NCI-H1436 (cell line): ENCODE results near the gene JPT1.
"Not testable (repeated sequence)": the region's sequence is repeated elsewhere in the genome, so short reads cannot be mapped to it uniquely, and the experiment has no call there.

ENCODE experiments used
- DNase-seq: peaks from one replicate; lab custom pipeline; 2025; lab: John Stamatoyannopoulos, UW

The JPT1 gene

DNA sequence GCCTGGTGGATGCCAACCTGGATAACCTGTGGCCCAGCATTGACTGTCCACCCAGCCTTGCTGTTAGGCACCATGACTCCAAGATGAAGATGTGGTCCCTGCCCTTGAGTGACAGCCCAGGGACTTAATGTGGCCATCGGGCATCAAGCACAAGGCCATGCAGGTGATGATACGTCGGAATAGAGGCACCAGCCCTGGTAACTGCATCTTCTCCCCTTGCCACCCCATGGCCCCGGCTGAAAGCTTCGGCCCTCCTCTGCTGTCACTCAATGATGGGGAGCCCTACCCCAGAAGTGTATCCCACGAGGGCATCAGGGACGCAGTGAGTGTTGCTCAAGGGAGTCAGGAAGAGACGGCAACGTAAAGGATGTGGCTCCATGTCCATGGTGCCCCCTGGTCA lies 24.7 kb downstream of the JPT1 start:
- no peak for DNase-seq

DNA sequence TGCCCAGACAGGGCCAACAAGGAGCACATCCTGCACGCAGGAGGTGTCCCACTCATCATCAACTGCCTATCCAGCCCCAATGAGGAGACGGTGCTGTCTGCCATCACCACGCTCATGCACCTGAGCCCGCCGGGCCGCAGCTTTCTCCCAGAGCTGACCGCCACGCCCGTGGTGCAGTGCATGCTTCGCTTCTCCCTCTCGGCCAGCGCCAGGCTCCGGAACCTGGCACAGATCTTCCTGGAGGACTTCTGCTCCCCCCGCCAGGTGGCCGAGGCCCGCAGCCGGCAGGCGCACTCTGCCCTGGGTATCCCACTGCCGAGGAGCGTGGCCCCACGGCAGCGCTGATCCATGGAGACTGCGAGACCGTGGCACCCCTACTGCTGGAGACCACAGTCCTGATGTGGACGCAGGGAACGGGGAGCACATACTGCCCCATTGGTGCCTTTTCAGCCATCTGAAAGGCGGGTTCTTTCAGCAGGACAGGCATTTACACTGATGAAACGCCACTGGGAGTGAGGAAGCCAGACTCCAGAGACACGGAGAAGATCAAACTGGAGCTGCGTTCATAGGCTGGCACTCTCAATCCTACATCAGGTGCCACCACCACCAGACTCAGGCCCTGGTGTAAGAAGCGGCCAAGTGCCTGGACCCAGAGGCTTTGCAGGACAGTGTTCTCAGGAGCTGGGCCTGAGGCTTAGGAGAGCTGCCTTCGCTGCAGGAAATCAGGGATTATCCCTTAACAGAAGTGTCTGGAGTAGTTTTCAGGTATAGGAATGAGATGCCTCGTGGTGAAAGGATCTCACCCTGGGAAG lies 25.4 kb downstream of the JPT1 start:
- DNase-seq = no peak

DNA sequence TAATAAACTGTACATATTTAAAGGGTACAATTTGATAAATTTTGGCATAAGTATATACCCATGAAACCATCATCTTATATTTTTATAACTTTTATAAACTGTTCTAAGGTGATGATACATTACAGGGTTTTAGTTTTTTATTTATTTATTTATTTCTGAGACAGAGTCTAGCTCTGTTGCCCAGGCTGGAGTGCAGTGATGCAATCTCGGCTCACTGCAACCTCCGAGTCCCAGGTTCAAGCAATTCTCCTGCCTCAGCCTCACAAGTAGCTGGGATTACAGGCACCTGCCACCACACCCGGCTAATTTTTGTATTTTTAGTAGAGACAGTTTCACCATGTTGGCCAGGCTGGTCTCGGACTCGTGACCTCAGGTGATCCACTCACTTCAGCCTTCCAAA lies 26.4 kb downstream of the JPT1 start:
- not testable (repeated sequence) for DNase-seq

DNA sequence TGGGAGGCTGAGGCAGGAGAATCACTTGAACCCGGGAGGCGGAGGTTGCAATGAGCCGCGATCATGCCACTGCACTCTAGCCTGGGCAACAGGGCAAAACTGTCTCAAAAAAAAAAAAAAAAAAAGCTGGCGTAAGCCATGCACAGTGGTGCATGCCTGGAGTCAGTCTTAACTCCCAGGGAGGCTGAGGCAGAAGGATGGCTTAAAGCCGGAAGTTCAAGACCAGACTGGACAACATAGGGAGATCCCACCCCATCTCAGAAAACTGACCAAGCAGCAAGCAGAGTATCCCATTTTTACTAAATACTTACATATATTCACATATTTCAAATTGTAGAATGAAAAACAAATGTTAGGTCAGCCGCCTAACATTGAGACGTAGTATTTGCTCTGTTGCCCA lies 27.4 kb downstream of the JPT1 start:
- DNase-seq = no peak

DNA sequence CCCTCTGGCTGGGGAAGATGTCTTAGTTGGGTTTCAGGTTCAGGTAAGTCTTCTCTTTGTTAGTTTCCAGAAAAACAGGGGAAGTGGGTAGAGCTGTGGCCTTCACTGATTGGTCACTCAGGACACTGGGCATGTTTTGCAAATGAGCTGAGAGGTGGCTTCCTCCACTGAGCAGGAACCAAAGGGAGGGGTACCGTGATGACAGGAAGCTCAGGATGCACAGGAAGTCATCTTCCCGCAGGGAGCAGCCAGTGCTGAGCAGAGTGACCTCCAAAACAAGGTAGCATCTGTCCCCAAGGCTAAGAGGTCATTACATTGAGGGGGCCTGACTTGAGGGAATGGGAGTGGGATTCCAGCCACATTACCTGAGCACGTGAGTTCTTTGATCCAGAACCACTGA lies 28.3 kb downstream of the JPT1 start:
- DNase-seq = no peak

DNA sequence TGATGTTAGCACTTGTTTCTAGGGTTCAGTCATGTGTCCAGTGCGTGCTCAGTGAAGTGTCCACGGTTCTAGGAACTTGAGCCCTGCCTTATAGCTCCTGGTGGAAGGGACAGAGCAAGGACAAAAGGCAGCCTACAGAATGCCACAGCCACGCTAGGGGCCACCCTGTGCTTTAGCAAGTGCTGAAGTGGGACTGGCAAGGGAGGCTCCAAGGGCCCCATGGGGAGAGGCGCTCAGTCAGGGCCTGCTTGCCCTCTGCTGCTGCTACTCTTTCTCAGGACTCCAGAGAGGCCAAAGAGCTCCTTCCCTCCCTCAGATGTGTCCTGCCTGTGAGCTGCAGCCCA lies 29.5 kb downstream of the JPT1 start:
- DNase-seq = no peak

DNA sequence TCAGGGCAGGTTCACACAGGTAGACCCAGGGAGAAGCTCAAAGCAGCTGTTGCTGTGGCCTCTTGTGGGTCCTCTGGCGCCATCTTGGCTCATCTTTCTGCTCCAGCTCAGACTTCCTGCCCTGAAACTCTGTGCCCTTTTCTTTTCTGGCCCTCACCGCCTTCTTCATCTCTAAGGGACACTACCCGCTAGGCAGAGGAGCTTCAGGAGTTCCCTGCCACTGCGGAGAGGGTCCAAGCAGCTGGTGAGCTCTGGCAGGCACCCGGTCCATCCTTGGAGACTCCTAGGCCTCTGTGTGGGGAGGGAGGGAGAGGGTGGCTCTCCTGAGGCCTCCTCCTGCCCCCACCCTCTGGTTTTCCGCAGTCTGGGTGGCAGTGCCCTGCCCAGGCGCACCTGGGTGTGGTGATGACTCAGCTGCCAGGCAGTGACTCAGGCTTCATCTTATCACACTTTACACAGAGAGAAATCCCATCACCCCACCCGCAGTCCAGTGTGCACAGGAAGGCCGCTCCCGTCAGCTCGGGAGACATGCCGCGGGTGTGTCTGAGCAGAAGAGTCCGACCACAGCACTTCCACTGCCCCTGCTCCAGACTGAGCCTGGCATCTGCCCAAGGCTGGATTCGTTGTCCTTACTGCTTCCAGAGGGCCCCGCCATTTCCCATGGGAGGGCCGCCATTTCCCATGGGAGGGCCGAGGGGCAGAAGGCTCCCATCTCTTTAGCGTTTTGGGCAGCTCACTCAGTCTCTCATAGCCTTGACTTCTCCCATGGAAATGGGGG lies 30.1 kb downstream of the JPT1 start:
- DNase-seq = peak; percentile 60

DNA sequence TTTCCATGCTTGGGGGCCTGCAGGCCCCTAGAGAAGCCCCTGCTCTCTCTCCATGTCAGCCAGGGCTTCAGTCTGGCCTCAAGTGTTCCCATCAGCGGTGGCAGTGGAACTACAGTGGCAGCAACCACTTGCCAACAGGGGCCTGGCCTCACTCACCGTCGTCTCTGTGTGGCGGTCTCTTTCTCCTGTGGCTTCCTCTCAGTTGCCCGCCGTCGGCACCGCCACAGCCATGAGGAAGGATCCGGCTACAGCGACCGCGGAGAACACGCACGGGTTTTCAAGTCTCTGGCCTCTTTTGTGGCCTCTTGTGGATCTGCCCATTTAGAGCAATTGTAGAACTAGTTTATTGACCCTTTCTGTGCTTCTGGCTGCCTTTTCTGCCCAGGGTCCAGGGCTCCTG lies 36.0 kb downstream of the JPT1 start:
- no peak for DNase-seq

DNA sequence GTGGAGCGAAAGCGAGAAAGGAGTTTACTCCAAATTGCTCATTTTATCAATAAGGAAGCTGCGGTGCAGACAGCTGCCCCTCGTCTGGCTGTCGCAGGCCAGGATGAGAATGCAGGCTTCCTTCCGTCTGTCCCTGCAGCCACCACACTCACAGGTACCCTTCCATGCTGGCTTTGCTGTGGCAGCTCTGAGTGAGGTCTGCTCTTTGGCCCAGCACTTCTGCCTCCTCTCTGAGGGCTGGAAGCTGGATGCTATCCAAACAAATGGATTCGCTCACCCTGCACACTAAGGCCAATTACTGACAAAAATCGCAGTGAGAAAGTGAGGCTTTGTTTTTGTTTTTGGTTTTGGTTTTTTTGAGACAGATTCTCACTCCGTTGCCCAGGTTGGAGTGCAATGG lies 37.6 kb downstream of the JPT1 start:
- no peak for DNase-seq

DNA sequence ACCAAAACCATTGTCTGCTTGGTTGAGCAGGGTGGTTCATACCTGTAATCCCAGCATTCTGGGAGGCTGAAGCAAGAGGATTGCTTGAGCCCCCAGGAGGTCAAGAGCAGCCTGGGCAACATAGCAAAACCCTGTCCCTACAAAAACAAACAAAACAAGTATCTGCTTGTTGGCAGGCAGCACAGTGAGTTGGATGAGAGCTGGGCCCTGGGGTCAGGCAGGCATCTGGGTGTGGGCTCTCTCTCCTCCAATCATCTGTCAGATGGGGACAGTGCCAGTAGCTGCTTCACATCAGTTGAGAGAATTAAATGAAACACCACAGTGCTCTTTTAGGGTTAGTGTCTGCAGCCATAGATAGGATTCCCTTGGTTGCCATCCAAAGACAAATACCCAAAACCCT lies 38.8 kb downstream of the JPT1 start:
- no peak for DNase-seq

DNA sequence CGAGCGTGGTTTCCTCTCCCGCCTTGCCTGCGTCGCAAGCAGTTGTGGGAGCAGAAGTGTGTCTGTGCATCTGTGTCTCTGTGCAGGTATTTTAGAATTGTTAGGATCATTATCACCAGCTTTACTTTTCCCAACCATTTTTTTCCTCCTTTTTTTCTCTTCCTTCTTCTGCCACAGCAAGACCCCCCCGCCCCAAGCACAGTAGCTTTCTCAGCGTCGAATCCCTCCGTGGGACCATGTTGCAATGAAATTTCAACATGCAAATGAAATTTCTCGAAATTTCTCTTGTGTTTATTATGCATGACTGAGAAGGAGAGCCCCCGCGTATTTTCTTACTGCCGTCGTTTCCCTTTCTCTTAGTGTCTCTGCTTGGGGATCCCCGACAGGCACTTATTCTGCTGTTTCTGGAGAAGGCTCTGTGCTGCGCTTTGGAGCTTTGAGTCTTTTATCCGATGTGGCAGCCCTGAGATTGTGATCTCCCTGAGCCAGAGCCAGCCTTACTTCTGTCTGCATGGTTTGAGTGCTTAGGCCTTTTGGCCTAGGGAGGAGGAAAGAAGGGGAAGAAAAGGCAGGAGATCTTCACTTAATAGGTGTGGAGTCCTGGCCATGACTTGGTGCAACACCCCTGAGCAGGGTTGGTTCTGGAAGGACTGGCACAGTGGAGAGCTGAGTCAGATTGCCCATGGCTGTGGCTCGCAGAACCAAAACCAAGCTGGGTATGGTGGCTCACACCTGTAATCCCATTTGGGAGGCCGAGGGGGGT lies 39.6 kb downstream of the JPT1 start:
- DNase-seq = no peak

DNA sequence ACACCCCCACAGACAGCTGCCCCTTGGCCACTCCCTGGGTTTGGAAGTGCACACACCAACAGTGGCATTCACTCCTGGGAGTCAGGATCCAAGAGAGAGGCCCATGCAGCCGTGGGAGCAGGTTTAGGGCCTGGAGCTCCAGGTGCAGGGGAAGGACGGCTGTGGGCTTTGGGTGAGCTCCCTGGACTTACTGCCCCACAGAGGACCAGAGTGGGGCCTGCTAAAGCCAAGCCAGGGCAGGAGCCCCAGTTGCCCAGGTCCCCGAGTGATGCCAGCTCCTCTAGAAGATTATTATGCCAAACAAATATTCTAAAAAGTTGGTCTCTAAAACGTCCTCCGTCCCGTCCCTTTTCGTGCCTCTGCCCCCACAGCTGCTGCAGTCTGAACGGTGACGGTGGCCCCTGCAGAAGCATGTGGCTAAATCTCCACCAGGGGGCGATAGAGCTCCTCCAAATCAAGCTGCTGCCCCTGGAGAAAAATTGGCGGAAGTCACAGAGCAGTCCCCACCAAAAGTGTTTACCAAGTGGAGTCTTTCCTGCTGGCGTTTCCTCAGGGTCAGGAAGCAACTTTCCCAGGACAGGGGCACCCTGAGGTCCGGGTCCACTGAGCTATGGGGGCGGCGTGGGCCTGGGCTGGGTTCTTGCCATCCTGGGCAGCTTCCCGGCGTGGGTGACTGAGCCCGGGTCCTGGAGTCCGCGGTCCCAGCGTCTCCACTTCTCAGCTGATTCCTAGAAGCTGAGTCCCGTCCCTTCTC lies 40.3 kb downstream of the JPT1 start:
- peak; percentile 87 for DNase-seq

DNA sequence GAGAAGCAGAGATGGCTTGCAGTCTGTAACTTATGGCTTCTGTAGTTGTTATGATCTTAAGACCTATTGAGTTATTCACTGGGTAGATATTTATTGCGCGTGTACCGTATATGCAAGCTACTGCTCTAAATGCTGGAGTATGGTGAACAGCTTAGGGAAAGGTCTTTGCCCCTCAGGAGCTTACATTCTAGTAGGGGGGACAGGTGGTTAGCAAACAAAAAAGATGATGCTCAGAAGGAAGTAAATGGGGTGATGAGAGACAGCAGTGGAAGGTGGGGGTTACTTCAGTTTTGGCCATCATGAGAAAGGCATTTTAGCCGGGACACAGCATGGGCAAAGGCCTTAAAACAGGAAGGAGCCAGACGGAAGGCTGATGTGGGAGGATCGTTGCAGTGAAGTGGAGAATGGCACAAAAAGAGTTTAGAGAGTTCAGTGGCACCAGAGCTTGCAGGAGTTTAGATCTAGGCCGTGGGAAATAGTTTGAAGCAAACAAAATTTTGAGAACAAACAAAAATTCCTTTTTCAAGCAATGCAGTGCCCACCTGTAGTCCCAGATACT lies 42.5 kb downstream of the JPT1 start:
- no peak for DNase-seq

DNA sequence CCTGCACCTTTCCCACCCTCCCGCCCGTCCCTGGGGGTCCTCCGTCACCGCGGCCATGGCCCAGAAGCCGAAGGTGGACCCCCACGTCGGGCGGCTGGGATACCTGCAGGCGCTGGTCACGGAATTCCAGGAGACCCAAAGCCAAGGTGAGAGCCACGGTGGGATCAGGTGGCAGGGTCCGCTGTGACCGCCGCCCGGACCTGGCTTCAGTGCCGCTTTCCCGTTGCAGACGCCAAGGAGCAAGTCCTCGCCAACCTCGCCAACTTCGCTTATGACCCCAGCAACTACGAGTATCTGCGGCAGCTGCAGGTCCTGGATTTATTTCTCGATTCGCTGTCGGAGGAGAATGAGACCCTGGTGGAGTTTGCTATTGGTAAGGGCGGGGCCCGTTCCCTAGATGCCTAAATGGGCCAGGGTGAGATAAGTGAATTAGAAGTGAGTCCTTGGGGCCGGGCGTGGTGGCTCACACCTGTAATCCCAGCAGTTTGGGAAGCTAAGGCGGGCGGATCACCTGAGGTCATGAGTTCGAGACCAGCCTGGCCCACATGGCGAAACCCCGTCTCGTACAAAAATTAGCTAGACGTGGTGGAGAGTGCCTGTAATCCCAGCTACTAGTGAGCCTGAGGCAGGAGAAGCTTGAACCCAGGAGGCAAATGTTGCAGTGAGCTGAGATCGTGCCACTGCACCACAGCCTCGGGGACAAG lies 43.9 kb downstream of the JPT1 start:
- no peak for DNase-seq

DNA sequence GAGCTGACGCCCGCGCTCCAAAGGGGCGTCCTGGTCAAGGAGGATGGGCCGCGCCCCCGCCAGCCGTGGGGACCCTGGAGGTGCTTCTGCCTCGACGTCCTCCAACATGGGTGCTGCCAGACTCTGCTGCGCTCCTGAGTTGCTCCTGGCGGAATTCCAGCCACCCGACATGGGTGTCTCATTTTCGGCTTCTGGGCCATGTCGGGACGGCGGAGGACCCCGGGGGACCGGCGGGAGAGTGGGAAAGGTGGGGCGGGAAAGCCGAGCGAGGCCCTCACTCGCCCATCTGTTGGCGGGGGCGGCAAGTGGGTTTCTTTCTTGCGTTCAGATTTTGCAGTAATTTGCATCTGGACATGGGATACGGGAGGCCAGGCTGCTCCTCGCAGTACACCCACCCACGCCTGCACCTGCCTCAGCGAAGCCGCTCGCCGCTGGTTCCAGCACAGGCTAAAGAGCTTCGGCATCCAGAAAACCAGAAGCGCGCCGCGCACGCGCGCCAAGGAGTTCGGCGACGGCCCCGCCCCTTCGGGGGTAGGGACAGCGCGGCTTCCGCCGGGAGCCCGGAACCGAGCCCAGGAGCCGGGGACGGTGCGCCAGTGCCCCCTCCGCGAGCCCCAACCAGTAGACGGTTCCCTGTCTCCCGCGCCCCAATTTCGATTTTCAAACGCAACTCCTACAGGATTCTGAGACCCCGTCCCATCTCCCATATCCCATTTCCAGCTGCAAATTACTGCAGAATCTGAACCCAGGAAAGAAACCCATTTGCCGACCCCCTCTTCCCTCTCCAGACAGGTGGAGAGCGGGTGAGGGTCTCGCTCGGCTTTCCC lies 44.7 kb downstream of the JPT1 start, which contains the start of gene ARMC7:
Gene ARMC7, plus strand, starts transcription at position 563 of the 827 bp plus-strand sequence. CDS start 320 bp downstream, outside the sequence.
- DNase-seq = peak; percentile 91

DNA sequence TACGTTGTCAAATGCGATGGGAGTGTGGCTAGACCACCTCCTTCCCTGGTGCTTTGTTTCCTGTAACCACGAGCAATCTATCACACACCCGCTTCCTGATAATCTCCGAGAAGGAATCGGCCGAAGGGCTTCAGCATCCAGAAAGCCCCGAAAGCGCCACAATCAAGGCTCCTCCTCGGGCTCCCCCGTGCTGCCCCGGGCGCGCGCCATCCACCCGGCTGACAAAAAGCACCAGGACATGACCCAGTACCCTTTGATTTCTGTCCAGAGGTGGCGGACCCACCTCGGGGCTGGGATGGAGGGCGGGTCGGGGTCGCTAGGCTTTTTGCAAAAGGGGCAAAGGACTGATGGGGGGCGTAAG lies 45.3 kb downstream of the JPT1 start:
- DNase-seq = no peak

DNA sequence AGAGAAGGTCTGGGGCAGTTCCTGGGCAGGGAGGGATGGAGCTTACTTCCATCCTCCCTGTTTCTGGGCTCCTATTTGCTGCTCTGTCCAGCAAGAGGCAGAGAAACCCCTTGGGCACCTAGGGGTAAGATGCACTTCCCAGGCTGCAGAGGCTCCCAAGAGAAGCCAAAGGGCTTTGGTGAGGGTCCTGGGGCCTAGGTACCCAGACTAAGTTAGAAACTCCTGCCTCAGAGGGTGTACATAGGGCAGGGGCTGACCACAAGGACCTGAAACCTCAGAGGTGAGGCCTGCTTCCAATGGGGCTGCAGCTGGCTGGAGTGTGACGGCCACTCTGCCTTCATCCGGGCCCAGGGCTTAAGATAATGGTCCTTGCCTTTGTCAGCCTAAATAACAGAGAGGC lies 46.1 kb downstream of the JPT1 start:
- no peak for DNase-seq

DNA sequence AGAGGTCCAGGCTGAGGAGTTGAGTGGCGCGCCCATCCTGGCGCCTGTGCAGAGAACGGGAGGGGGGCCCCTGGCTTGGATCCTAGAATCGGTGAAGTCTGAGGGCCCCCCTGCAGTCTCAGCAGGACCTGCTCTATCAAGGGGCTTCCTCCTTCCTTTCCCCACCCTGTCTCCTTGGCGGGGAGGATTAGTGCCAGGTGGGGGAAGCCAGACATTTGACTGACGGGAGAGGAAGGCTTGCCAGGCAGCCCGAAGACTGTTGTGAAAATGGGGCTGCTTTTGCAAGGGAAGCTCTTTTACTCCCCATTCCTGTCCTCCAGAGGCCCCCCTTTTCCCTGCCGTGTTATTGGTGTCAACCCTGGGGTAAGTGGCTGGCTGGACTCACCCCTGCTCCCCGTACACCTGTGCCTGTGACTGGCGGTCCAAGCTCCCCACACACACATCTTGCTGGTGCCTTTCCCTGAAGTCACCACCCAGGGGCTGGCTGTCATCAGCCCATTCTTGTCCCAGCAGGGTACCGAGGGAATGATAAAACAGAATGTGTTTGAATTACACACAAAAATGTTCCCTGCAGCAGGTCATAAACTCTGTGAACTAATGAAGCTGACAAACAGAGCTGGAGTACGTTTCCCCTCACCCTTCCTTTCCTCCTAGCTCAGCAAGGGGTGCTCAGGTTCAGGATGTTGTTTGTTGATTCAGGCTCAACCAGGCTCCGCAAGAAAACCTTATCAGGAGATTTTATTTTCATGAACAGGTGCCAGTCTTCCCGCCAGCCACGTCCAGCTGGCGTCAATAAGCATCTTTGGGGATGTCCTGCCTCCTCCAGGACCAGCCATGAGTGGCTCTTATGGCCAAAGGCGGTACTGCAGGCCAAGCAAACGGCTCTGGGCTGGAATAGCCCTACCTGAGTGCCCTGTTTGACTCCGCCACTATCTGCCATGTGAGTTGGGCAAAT lies 48.9 kb downstream of the JPT1 start:
- peak; percentile 63 for DNase-seq
